ENCODE results near the gene GPX4. TPM values are rescaled to one million over a fixed set of nuclear protein-coding genes. Genes with fewer than 3 reads are reported as not detected.

The GPX4 gene
- total RNA-seq, 1 donor from 2014 or later: 327 TPM

GRCh38 chr19:1144741-1145140 lies 40.9 kb downstream of the GPX4 start:
- Histone ChIP-seq H3K27ac (replicated peaks) (no peak overlapping the region), H3K4me3 (no peak overlapping the region), H3K36me3 (peaks cover 41% of the 10 kb centered on the region), H3K4me1 (no peaks in the 10 kb centered on the region), H3K27me3 (ENCODE audit: low read depth) (no peaks in the 10 kb centered on the region), H3K9me3 (replicated peaks) (no peaks in the 10 kb centered on the region)
- intact Hi-C loops (cut with micrococcal nuclease): no loop called here
- TF ChIP-seq, protein P1, sequence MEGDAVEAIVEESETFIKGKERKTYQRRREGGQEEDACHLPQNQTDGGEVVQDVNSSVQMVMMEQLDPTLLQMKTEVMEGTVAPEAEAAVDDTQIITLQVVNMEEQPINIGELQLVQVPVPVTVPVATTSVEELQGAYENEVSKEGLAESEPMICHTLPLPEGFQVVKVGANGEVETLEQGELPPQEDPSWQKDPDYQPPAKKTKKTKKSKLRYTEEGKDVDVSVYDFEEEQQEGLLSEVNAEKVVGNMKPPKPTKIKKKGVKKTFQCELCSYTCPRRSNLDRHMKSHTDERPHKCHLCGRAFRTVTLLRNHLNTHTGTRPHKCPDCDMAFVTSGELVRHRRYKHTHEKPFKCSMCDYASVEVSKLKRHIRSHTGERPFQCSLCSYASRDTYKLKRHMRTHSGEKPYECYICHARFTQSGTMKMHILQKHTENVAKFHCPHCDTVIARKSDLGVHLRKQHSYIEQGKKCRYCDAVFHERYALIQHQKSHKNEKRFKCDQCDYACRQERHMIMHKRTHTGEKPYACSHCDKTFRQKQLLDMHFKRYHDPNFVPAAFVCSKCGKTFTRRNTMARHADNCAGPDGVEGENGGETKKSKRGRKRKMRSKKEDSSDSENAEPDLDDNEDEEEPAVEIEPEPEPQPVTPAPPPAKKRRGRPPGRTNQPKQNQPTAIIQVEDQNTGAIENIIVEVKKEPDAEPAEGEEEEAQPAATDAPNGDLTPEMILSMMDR (IDR thresholded peaks at IDR 0.05; ENCODE audit: borderline replicate concordance): no peak
- DNase-seq: no peak

DNA sequence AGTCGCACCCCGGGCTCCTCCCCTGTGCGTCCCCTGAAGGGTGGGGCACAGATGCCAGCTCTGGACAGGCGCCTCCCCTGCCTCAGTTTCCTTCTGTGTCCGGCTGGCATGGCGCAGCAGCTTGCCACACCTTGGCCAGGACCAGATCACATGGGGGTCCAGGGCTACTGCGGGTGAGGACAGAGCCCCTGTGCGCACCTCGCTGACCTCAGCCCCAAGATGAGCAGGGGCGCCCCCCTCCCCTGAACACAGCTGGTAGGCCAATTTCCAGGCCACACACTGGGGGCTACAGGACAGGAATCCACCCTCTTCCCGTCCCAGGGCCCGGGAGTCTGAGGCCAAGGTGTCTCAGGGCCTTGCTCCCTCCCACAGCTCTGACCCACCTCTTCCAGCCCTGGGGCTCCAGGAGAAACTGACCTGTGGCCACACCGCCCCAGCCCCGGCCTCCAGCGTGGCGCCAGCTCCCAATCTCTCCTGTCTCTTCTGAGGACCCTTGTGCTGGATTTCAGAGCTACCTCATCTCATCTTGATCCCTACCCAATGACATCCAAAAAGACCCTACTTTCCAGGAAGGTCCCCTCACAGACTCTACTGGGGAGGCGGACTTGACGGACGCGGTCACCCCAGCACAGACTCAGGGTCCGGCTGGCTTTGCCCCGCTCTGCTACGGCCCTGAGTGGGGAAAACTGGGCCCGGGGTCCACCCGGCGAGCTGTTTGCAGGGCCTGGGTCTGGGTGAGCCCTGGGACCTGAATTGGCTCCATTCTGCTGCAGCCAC lies 42.0 kb downstream of the GPX4 start:
- Histone ChIP-seq H3K27ac (replicated peaks) (no peak overlapping the region), H3K4me3 (no peak overlapping the region), H3K9me3 (replicated peaks) (no peaks in the 10 kb centered on the region), H3K36me3 (peaks cover 39% of the 10 kb centered on the region), H3K27me3 (ENCODE audit: low read depth) (no peaks in the 10 kb centered on the region), H3K4me1 (peaks cover 10% of the 10 kb centered on the region)
- intact Hi-C loops (cut with micrococcal nuclease): no loop called here
- TF ChIP-seq, protein P1 (IDR thresholded peaks at IDR 0.05; ENCODE audit: borderline replicate concordance): no peak
- no peak for DNase-seq

DNA sequence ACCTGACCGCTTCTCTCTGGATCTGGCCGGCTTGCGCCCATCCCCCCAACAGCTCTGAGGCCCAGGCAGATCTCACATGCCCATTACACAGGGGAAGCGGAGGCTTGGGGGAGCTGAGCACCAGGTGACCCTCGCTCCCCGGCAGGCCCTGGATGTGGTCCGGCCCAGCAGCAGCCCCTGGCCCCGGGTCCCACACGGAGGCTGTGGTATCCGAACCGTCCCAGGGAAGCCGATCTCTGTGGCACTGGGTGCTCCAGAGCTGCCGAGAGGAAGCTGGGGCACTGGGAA lies 42.6 kb downstream of the GPX4 start:
- peaks cover 39% of the 10 kb centered on the region for H3K36me3 ChIP-seq
- H3K4me1 ChIP-seq: peaks cover 15% of the 10 kb centered on the region
- no peak overlapping the region for H3K4me3 ChIP-seq
- DNase-seq: no peak
- intact Hi-C loops (cut with micrococcal nuclease): no loop called here
- no peak overlapping the region for H3K27ac ChIP-seq (replicated peaks)
- H3K9me3 ChIP-seq (replicated peaks): no peaks in the 10 kb centered on the region
- TF ChIP-seq, protein P1 (IDR thresholded peaks at IDR 0.05; ENCODE audit: borderline replicate concordance): no peak
- H3K27me3 ChIP-seq (ENCODE audit: low read depth): no peaks in the 10 kb centered on the region

DNA sequence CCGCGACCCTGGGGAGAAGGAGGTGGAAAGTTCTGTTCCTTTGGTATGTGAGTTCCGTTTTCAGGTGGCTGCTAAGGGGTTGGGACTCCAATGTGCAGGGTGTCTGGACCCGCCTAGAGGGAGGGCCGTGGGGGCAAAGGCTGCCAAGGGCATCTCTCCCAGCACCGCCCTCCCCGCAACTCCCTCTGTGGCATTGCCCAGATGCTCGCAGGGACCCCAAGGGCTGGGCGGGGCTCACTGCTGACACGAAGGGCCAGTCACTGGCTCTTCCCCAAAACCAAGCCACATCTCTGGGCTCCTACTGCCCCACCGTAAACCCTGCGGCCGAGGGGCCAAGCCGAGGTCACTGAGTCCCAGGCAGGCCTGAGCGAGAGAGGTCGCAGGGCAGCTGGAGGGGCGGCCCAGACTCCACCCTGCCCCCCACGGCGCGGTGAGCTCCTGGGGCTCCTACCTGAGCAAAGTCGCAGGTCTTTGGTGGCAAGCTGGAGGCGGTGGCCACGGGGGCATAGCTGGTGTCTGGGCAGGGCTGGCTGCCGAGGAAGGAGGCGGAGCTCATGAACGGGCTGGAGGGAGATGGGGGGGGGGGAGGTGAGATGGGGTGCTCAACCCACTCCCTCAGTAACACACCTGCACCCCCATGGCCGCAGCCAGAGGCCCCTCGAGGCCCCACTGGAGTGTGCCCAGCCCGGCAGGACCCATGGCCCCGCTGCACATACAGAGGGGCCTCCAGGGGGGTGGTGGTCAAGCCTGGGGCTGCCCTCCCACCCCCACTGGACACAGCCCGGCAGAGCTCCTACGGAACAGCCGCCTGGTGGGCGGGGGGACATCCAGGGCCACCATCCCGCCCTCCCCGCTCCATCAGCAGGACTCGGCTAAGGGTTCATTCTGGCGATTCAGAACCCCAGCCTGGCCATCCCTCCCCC lies 43.3 kb downstream of the GPX4 start:
- Histone ChIP-seq H3K9me3 (replicated peaks) (no peaks in the 10 kb centered on the region), H3K27me3 (ENCODE audit: low read depth) (no peaks in the 10 kb centered on the region), H3K36me3 (peaks cover 39% of the 10 kb centered on the region), H3K4me1 (peaks cover 23% of the 10 kb centered on the region), H3K27ac (replicated peaks) (no peak overlapping the region), H3K4me3 (no peak overlapping the region)
- TF ChIP-seq, protein P1 (IDR thresholded peaks at IDR 0.05; ENCODE audit: borderline replicate concordance): no peak
- intact Hi-C loops (cut with micrococcal nuclease): no loop called here
- DNase-seq: no peak

DNA sequence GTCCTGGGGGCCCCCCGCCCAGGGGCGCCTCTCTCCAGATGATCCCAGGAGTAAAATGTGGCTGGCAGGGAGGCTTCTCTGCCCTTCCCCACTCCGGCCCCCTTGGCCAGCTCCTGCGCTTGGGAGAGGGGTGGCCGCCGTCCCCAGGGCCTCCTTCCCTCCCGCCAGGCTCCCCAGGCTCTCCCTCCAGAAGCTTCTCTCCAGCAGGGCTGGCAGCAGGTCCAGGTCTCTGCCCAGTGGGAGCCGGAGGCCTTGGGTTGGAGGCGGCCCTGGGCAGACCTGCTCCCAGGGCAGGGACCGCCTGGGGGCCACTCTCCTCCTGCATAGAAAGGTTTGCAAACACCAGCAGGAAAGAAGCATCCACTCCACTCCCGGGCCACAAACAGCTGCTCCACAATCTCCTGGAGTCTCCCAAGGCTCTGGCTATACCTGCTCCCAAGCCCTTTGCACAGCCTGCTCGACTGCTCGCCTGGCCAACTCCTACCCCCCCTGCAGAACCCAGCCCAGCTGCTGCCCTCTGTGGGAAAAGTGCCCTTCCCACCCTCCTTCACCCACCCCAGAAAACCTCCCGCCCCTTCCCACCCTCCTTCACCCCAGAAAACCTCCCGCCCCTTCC lies 44.2 kb downstream of the GPX4 start:
- no peak for DNase-seq
- no peaks in the 10 kb centered on the region for H3K27me3 ChIP-seq (ENCODE audit: low read depth)
- TF ChIP-seq, protein P1 (IDR thresholded peaks at IDR 0.05; ENCODE audit: borderline replicate concordance): no peak
- no peak overlapping the region for H3K4me3 ChIP-seq
- H3K36me3 ChIP-seq: peaks cover 32% of the 10 kb centered on the region
- H3K27ac ChIP-seq (replicated peaks): no peak overlapping the region
- H3K9me3 ChIP-seq (replicated peaks): no peaks in the 10 kb centered on the region
- intact Hi-C loops (cut with micrococcal nuclease): no loop called here
- H3K4me1 ChIP-seq: peaks cover 32% of the 10 kb centered on the region
